NCI-H2081 treated with DMSO at 0.1 percent for 48 hours (cell line): ENCODE results near the gene ZC3H12C.
"Not testable (repeated sequence)": the region's sequence is repeated elsewhere in the genome, so short reads cannot be mapped to it uniquely, and the experiment has no call there.

Experiments
- DNase-seq: peaks from one replicate; lab custom pipeline; 2025; lab: John Stamatoyannopoulos, UW

Gene ZC3H12C

DNA sequence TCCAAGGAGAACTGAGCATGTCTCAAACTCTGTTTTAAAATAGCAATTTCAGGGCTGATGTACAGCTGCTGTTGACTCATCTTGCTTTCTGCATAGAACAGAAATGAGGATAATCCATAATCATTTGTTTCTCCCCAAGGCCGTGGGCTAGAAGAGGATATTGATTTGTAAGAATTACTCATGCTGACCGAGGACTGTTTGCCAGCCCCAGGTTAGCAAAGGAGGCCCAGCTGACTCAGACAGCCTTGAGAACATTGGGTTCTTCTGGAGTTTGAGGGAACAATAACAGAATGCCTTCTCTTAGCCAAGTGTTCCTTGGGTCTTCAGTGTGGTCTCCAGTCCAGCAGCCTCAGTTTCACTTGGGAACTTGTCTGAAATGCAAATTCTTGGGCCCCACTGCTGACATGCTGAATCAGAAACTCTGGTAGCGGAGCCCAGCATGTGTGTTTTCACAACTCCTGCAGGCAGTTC, 92.0 kb downstream of the ZC3H12C start:
- DNase-seq, result no peak

DNA sequence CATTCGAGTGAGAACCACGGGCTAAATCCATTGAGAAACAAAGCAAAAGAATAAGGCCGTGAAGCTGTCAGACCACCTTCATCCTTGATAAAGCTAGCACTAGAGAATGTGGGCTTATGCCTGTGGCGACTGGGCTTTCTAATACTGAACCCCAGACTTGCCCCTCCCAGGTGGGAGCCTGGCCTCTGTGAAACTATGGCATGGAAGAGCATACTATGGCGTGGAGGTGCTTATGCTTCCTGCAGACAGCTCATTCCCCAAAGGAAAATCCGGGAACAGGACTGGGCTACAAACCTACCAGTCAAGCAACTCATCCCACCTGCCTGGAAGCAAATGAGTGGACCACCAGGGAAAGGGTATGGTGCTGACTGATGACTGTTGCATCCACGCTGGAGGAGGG, 92.4 kb downstream of the ZC3H12C start:
- no peak for DNase-seq

DNA sequence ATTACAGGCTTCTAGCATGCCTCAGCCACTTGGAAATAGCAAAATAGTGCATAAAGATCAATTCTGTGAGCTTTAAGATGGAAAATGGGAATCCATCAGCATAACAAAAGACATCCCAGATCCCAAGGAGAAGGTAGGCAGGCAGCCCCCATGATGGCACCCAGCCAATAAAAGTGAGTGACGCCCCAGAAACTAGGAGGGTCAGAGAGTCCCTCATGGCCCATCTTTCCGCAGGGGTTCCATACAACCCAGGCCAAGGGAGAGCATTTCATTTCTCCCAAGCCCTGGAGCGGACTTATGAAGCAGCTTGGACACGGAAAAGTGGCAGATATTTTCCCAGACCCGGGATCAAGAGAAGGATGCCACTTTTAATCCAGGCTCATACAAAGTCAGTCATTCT, 93.3 kb downstream of the ZC3H12C start:
- no peak for DNase-seq

DNA sequence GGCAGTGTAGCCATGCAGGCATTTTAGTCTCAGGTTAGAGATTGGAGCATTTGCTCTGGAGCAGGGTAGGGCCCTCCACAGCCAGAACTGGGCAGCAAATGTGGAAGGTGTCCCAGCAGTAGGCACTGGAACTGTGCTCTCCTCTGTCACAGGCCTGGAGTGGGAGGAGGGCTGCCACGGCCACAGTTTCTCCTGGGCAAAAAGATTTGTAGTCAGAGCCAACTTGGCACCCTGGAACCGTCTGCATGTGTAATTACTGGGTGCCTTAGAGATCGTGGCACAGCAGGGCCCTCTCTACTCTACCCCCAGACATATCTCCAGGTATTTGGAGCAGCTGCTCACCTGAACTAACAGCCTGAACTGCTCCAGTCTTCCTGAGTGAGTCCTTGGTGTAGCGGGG, 93.7 kb downstream of the ZC3H12C start:
- no peak for DNase-seq

DNA sequence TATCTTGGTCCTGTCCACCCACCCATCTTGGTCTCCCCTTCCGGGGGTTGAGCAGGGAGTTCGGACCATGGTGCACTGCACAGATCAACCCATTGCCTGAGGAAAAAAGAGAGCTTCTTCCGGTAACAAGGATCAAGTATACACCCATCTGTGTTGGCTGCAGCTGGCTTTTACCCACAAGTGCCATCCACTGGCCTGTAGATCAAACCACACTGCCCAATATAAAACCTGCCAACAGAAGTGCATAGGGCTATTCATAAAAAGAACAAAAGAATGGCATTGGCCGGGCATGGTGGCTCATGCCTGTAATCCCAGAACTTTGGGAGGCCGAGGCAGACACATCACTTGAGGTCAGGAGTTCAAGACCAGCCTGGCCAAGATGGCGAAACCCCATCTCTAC, 94.5 kb downstream of the ZC3H12C start:
- DNase-seq, result no peak

DNA sequence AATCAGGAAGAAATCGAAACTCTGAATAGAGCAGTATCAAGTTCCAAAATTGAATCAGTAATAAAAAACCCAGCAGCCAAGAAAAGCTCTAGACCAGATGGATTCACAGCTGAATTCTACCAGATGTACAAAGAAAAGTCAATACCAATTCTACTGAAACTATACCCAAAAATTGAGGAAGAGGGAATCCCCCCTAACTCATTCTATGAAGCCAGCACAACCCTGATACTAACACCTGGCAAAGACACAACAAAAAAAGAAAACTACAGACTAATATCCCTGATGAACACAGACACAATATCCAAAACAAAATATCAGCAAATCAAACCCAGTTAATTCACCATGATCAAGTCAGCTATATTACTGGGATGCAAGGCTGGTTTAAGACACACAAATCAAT, 97.7 kb downstream of the ZC3H12C start:
- DNase-seq, result no peak

DNA sequence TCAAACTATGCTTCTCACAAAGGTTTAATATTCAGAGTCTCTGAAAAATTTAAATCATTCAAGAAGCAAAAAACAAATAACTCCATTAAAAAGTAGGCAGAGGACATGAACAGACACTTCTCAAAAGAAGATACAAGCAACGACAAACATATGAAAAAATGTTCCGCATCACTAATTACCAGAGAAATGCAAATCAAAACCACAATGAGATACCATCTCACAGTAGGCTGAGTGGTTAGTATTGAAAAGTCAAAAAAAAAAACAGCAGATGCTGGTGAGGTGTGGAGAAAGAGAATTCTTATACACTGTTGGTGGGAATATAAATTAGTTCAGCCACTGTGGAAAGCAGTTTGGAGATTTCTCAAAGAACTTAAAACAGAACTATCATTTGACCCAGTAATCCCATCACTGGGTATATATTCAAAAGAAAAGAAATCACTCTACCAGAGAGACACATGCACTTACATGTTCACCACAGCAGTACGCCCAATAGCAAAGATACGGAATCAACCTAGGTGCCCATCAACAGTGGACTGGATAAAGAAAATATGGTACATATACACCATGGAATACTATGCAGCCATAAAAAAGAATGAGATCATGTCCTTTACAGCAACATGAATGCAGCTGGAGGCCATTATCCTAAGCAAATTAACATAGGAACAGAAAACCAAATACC, 99.6 kb downstream of the ZC3H12C start:
- DNase-seq, result not testable (repeated sequence)

DNA sequence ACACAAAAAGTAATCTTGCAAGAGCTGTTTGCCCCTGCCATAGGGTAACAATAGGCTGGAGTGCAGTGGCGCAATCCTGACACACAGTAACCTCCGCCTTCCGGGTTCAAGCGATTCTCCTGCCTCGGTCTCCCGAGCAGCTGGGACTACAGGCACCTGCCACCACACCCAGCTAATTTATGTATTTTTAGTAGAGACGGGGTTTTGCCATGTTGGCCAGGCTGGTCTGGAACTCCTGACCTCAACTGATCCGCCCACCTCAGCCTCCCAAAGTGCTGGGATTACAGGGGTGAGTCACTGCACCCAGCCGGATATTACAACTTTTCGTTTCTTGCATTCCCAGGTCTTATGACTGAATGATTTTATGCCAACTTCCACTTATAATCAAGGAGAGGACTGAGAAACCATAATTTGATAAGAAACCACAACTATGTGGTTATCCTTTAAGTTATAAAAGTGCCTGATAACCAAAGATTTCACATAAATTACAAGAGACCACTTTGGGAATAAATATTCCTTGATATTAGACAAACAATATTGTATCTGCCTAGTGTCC, 101.1 kb downstream of the ZC3H12C start:
- DNase-seq, result not testable (repeated sequence)

DNA sequence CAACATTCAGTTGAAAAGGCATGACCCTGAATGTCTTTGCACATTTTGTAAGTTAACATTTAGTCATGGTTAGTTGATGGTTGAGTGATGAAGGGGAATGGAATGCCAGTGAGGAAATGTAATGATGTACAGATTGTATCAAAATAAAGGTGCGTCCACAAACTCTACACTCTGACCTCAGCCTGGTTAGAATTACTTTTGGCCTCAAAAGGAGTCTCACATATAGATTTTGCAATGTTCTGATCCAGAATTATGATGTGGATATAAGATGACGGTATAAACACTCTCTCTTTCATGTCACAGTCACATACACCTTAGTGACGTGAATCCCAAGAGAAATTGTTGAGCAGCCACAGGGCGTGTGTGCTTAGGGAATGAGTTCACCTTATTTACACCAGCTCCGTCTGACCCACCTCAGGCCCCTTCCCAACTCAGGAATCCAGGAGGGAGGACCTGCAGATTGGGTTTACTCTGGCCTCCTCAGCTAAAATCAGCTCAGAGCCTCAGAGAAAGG, 103.1 kb downstream of the ZC3H12C start:
- DNase-seq, result no peak

DNA sequence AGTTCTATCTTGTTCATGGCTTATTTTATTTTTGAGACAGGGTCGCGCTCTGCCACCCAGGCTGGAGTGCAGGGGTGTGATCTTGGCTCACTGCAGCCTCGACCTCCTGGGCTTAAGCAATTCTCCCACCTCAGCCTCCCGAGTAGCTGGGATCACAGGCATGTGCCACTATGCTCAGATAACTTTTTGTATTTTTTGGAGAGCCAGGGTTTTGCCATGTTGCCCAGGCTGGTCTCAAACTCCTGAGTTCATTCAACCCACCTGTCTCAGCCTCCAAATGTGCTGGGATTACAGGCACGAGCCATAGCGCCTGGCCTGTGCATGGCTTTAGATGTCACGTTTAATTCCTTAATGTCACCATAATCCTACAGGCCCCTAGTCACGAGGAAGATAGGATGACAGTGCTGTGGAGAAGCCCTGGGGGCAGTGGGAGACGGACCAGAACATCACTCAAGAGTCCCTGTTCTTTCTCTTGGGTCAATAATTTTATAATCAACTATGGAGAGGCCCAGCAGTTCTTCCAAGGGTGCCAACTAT, 103.8 kb downstream of the ZC3H12C start:
- DNase-seq, result no peak

DNA sequence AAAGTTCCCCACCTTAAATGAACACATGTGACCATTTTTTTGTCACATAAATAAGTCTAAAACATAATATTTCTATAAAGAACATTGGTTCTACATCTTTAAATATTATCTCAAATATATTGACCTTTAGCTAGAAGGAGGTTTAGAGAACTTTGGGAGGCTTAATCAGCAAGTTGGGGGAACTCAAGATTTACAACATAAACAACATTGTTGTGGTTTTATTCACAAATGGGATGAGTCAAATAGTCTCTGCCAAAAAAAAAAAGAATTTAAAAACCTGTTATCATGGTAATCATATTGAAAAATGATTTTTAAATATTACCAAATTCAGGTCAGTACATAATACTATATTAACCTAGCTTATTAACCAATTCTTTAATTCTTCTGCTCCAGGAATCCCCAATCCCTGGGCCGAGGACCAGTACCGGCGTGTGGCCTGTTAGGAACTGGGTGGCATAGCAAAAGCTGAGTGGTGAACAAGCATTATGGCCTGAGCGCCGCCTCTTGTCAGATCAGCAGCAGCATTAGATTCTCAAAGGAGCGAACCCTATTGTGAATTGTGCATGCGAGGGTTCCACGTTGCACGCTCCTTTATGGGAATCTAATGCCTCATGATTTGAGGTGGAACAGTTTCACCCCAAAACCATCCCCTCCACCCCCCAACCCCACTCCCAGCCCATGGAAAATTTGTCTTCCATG, 105.0 kb downstream of the ZC3H12C start:
- DNase-seq, result no peak

DNA sequence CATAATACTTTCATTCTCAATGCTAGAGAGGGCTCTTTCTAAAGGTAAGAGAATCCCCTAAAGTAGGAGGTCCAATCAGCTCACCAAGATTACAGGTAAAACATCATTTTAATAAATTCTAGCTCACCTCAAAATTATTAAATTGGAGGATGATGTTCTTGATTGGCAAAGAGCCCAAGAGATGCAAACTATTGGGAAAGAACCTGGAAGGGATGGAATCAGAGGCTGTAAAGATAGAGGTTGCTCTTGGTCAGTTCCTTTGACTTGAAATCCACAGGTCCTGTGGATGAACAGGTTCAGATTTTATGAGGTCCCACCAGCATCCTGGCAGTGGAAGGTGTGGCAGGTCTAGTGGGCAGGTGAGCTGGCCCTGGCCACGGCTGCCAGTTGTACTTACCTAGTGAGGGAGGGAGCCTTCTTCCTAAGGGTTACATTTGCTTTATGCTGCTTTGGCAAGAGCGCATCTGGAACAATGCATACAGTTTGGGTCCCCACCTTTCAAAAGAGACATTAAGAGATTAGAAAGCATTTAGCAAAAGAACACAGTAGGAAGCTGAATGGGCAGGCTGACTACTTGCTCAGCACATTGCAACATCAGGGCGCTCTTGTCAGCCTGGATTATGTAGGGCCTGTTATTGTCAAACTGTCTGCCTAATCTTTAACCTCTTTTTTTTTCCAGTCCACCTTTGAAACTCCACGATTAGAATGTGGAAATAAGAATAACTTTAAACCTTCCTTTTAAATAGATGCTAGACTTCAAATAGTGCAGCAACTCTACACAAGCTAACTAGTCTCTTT, 106.2 kb downstream of the ZC3H12C start:
- DNase-seq, result no peak

DNA sequence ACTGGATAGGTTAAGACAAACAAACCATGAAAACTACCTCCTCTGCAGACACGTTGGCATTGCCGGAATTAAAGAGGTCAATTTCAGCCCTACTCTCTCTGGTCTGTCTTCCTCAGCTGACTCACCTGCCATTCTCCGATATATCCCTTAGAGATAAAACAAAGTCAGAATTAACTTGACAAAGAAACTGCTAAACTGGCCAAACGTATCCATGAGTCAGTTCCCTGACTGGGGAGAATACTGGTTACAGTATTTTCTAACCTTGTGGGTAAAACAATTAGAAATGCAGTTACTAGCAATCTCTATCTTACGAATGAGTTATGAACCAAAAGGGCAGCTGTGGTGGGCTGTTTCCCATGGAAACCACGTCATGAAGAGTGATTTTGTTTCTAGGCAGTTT, 107.0 kb downstream of the ZC3H12C start:
- no peak for DNase-seq

DNA sequence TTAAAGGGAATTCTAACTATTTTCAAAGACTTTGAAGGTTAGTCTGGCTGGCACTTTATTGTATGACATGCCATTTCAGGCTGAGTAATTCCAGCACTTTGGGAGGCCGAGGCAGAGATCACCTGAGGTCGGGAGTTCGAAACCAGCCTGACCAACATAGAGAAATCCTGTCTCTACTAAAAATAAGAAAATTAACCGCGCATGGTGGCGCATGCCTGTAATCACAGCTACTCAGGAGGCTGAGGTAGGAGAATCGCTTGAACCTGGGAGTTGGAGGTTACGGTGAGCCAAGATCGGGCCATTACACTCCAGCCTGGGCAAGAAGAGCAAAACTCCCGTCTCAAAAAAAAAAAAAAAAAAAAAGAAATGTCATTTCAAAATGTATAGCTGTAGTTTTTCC, 107.6 kb downstream of the ZC3H12C start:
- no peak for DNase-seq

DNA sequence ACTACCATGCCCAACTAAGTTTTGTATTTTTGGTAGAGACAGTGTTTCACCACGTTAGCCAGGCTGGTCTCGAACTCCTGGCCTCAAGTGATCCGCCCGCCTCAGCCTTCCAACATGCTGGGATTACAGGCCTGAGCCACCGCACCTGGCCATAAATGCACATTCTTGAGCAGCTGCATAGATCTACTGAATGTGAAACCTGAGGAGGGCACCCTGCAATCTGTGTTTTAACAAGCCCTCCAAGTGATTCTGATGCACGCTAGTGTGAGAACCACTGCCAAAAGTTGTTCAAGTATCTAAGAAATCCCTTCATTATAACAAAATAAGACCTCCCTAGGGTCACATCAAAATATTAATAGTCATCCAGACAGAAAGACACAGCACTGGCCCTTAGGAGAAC, 113.9 kb downstream of the ZC3H12C start:
- DNase-seq, result no peak

DNA sequence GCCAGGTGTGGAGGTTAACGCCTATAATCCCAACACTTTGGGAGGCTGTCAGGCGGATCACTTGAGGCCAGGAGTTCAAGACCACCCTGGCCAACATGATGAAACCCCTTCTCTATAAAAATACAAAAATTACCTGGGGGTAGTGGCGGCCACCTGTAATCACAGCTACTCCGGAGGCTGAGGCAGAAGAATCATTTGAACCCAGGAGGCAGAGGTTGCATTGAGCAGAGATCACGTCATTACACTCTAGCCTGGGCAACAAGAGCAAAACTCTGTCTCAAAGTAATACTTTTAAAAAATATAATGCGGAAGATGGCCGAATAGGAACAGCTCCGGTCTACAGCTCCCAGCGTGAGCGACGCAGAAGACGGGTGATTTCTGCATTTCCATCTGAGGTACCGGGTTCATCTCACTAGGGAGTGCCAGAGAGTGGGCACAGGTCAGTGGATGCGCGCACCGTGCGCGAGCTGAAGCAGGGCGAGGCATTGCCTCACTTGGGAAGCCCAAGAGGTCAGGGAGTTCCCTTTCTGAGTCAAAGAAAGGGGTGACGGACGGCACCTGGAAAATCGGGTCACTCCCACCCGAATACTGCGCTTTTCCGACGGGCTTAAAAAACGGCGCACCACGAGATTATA, 115.6 kb downstream of the ZC3H12C start:
- DNase-seq, result not testable (repeated sequence)

DNA sequence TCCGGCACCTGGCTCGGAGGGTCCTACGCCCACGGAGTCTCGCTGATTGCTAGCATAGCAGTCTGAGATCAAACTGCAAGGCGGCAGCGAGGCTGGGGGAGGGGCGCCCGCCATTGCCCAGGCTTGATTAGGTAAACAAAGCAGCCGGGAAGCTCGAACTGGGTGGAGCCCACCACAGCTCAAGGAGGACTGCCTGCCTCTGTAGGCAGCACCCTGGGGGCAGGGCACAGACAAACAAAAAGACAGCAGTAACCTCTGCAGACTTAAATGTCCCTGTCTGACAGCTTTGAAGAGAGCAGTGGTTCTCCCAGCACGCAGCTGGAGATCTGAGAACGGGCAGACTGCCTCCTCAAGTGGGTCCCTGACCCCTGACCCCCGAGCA, 116.1 kb downstream of the ZC3H12C start:
- not testable (repeated sequence) for DNase-seq

DNA sequence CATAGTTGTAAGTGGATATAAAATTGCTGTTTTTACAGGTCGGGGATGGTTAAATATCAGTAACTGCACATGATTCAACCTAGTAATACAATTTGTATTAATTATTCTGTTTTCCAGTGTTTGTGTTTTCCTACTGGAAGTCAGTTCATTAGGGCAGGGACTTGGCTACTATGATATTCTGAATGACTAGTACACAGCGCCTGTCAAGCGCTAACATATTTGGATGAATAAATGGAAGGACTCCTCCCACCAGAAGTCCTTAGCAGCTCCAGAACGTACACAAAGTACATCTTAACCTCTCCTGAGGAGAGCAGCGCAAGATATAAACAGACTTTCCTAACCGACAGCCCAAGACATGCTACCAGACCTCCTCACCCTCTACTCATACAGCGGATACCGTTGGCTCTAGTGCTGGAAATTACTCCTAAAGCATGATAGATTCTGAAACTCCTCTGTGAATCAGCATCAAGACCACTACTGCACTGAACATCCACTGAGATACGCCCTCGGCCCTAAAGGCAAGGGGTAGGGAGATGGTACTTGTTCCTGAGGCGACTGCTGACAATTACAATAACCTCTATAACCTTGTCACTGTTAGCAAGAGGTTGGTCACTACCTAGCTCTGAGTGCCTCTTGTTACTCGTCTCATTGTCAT, 124.2 kb downstream of the ZC3H12C start:
- no peak for DNase-seq

DNA sequence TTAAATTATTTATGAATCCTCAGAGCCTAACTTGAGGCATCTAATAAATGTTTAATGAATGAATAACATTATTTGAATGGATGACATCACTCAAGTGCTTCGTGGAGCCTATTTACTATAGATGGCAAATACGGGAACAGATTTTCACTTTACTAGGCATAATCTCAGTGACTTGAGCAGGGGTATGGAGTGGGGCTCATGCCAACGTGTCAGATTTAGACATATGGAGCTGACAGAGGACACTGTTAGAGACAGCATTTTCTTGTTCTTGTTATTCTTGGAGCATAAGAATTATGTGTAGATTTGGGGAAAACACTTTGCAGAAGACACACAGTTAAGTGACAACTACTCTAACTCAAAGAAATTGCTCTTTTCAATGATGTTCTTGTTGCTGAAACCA, 124.7 kb downstream of the ZC3H12C start:
- DNase-seq, result no peak

DNA sequence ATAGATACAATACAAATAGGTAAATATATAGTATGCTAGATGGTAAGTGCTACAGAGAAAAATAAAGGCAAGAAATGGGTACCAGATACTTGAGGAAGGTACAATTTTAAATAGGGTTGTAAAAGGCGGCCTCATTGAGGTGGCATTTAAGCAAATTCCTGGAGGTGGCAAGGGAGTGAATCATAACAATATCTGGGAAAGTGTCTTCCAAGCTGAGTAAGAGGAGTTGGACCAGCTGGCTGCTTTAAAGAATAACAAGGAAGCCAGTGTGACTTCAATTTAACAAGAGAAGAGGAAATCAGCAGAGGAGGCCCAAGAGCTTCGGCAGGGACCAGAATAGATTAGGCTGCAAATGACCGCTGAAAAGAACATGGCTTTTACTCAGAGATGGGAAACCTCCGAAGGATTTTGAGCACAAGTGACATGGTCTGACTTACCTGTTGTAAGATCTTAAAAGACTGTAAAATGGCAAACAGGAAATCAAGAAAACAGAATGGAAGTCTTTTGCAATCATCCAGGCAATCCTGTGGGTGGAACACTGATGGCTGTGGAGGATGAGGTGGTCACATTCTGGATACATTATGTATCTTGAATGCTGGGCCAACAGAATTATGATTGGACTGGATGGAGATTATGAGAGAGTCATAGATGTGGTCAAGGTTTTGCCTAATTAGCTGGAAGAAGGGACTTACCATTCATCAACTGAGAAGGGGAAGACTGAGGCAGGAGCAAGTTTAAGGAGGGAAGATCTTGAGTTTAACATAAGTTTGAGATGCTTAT, 126.0 kb downstream of the ZC3H12C start:
- no peak for DNase-seq
